Body of pancreas (tissue), 4 donors: ENCODE measurements around the gene TSPAN14. TPM values are rescaled to one million over a fixed set of nuclear protein-coding genes. Genes with fewer than 3 reads are reported as not detected.

Experiments used
- ATAC-seq: fragments of 150-250 bp; one replicate; pipeline ENCODE4 v1.9.1; 2016
- DNase-seq, 4 donors: peaks; one replicate each; pipeline ENCODE4 v3.0.0-alpha.2; 2019
- H3K27ac ChIP-seq, 4 donors: fragments of 200-600 bp; sonication (generic); 1 replicate in 3 of 4; 2 replicates in 1 of 4; pipeline versions ENCODE4 v1.5.1 to v1.6.1; 2016 to 2019; ENCODE audit warnings: mild to moderate bottlenecking in 1 of 4, mixed read lengths in 1 of 4, moderate library complexity in 1 of 4
- H3K27me3 ChIP-seq, 2 donors: fragments of 200-600 bp; sonication (generic); one replicate each; pipeline ENCODE4 v1.6.0; 2016; ENCODE audit warnings: mild to moderate bottlenecking in 1 of 2
- H3K36me3 ChIP-seq, 2 donors: fragments of 200-600 bp; sonication (generic); replicated peaks in 1 of 2; 2 replicates each; pipeline ENCODE4 v1.5.1; 2016; ENCODE audit warnings: low read depth in 2 of 2; ENCODE audit not compliant: insufficient read depth in 1 of 2
- H3K4me1 ChIP-seq: fragments of 200-600 bp; sonication (generic); one replicate; pipeline ENCODE4 v1.6.0; 2016
- H3K4me3 ChIP-seq, 2 donors: fragments of 200-600 bp; sonication (generic); 1 replicate in 1 of 2; 2 replicates in 1 of 2; pipeline ENCODE4 v1.5.1; 2016 to 2019
- H3K9me3 ChIP-seq, 3 donors: fragments of 200-600 bp; sonication (generic); 1 replicate in 2 of 3; 2 replicates in 1 of 3; pipeline ENCODE4 v1.5.1; 2016
- CTCF ChIP-seq, 7 experiments: fragments of 450-650 bp in 4 of 7; fragments of 200-600 bp in 3 of 7; sonication (generic) in 3 of 7; IDR thresholded peaks; one replicate each; pipeline ENCODE4 v1.5.1; 2016 to 2019; ENCODE audit warnings: antibody characterized with exemption in 7 of 7
- POLR2A ChIP-seq, 3 donors: fragments of 450-650 bp; IDR thresholded peaks; one replicate each; pipeline ENCODE4 v1.6.1; 2016; ENCODE audit warnings: antibody characterized with exemption in 3 of 3, mild to moderate bottlenecking in 2 of 3
- WGBS, 2 donors: methylation state at CpG; one replicate each; pipeline ENCODE4 v1.1.5; 2017; 5-methylcytosine and 5-hydroxymethylcytosine counted together
- intact Hi-C: fragments of 100-400 bp; cut with DNase I; formaldehyde crosslinking; loops from one replicate; pipeline ENCODE4 v1.15.1; 2023
- total RNA-seq, 2 donors: library from RNA; depleted of rRNA; stranded (reverse); fragments of >200 nt; gene quantifications; one replicate each; pipeline ENCODE4 v1.1.0, GENCODE V29; 2016

Gene TSPAN14
- total RNA-seq, 2 donors from 2014 or later = 22.3 to 63.0 TPM

- ATAC-seq (no peak), DNase-seq (no peak)
Measured at GRCh38 chr10:80421050-80421706, 32.9 kb upstream of the TSPAN14 start.

GRCh38 chr10:80421707-80422536 lies 32.2 kb upstream of the TSPAN14 start:
- Histone ChIP-seq H3K4me1 (no peaks in the 10 kb centered on the region), H3K4me3 (no peak overlapping the region), H3K27ac (no peak overlapping the region), H3K9me3 (no peaks in the 10 kb centered on the region), H3K27me3 (no peaks in the 10 kb centered on the region), H3K36me3 (no peaks in the 10 kb centered on the region)
- TF ChIP-seq CTCF (IDR thresholded peaks at IDR 0.05) (no peak), POLR2A (IDR thresholded peaks at IDR 0.05) (no peak)
- ATAC-seq (no peak), DNase-seq (peak in 1 of 4 donors; percentile 21)
- 49 to 50% methylated on average over 8 of the region's 8 CpGs for WGBS, 2 donors
- intact Hi-C loops = no loop called here

More at GRCh38 chr10:80421050-80421706, 32.9 kb upstream of the TSPAN14 start:
- no peak for TF ChIP-seq POLR2A (IDR thresholded peaks at IDR 0.05)
- no peak for TF ChIP-seq CTCF (IDR thresholded peaks at IDR 0.05)
- Histone ChIP-seq H3K4me1 (peaks cover 6% of the 10 kb centered on the region), H3K4me3 (no peak overlapping the region), H3K9me3 (no peaks in the 10 kb centered on the region), H3K36me3 (no peaks in the 10 kb centered on the region), H3K27ac (no peak overlapping the region), H3K27me3 (no peaks in the 10 kb centered on the region)
- intact Hi-C loops = no loop called here
- 79 to 89% methylated on average over 5 of the region's 5 CpGs for WGBS, 2 donors

GRCh38 chr10:80425901-80426300 lies 28.2 kb upstream of the TSPAN14 start:
- H3K4me3 ChIP-seq = no peak overlapping the region
- WGBS, 2 donors = 89 to 97% methylated on average over 2 of the region's 2 CpGs
- intact Hi-C loops = no loop called here
- H3K27me3 ChIP-seq = no peaks in the 10 kb centered on the region
- ATAC-seq (no peak), DNase-seq (no peak)
- no peaks in the 10 kb centered on the region for H3K4me1 ChIP-seq
- no peaks in the 10 kb centered on the region for H3K36me3 ChIP-seq
- no peak overlapping the region for H3K27ac ChIP-seq
- no peak for TF ChIP-seq CTCF (IDR thresholded peaks at IDR 0.05)
- no peak for TF ChIP-seq POLR2A (IDR thresholded peaks at IDR 0.05)
- H3K9me3 ChIP-seq = no peaks in the 10 kb centered on the region

- H3K36me3 ChIP-seq = no peaks in the 10 kb centered on the region
Measured at GRCh38 chr10:80427541-80427940, 26.6 kb upstream of the TSPAN14 start.

More at GRCh38 chr10:80427541-80427940, 26.6 kb upstream of the TSPAN14 start:
- intact Hi-C loops = no loop called here
- Histone ChIP-seq H3K27me3 (no peaks in the 10 kb centered on the region), H3K4me3 (no peak overlapping the region), H3K4me1 (no peaks in the 10 kb centered on the region), H3K27ac (no peak overlapping the region), H3K9me3 (no peaks in the 10 kb centered on the region)
- ATAC-seq (no peak), DNase-seq (no peak)
- WGBS, 2 donors = 88 to 93% methylated on average over 2 of the region's 2 CpGs
- TF ChIP-seq CTCF (IDR thresholded peaks at IDR 0.05) = no peak
- no peak for TF ChIP-seq POLR2A (IDR thresholded peaks at IDR 0.05)
